Testis (tissue), 2 donors: ENCODE data around the gene PSRC1.

ENCODE experiments used
- CTCF ChIP-seq, 3 experiments: fragments of 450-650 bp in 2 of 3; fragments of 200-600 bp in 1 of 3; sonication (generic) in 1 of 3; IDR thresholded peaks; one replicate each; pipeline ENCODE4 v1.5.1; 2016 to 2019; ENCODE audit warnings: antibody characterized with exemption in 3 of 3, mild to moderate bottlenecking in 2 of 3, moderate library complexity in 1 of 3
- POLR2A ChIP-seq: fragments of 450-650 bp; IDR thresholded peaks from one replicate; pipeline ENCODE4 v1.6.1; 2017; ENCODE audit warnings: antibody characterized with exemption, mild to moderate bottlenecking, moderate library complexity

DNA sequence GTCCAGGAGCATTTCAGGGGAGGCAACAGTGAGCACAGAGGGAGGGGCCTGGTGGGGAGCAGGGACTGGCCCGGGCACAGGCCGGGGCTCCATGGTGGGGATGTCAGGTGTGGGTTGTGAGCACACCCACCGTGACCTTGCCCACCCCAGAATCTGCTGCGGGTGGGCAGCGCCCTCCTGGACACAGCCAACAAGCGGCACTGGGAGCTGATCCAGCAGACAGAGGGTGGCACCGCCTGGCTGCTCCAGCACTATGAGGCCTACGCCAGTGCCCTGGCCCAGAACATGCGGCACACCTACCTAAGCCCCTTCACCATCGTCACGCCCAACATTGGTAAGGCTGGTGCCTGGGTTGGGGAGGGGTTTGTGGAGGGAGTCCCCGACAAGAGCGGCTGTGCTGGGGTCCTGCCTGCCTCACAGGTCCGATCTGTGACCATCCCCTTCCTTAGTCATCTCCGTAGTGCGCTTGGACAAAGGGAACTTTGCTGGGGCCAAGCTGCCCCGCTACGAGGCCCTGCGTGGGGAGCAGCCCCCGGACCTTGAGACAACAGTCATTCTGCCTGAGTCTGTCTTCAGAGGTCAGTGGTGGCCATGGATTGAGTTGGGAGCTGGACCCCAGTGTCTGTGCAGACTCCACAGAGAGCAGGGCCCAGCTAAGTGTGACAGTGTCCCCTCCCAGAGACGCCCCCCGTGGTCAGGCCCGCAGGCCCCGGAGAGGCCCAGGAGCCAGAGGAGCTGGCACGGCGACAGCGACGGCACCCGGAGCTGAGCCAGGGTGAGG is 14.3 kb downstream of the PSRC1 start:
- no peak for TF ChIP-seq CTCF (IDR thresholded peaks at IDR 0.05)
- TF ChIP-seq POLR2A = no peak
